ENCODE results near the gene MAML2. TPM values are rescaled to one million over a fixed set of nuclear protein-coding genes. Genes with fewer than 3 reads are reported as not detected.

The MAML2 gene
- total RNA-seq, 3 donors from 2014 or later: 45.6 to 82.8 (median 68.2) TPM

GRCh38 chr11:96314326-96315020 is 28.5 kb downstream of the MAML2 start:
- peaks cover 30 to 72% of the 10 kb centered on the region in 2 donors for H3K4me1 ChIP-seq
- DNase-seq (ENCODE audit: low spot score in 2 of 2): peak in 1 of 2 donors; percentile 42

GRCh38 chr11:96313163-96313562 is 29.8 kb downstream of the MAML2 start:
- Histone ChIP-seq H3K36me3 (no peaks in the 10 kb centered on the region), H3K27ac (peak overlapping the region; percentile 89 to 92), H3K4me3 (no peak overlapping the region), H3K9me3 (no peaks in the 10 kb centered on the region), H3K27me3 (no peaks in the 10 kb centered on the region), H3K4me1 (peaks cover 30 to 62% of the 10 kb centered on the region in 2 donors)
- TF ChIP-seq POLR2AphosphoS5 (IDR thresholded peaks at IDR 0.05) (no peak), POLR2A (IDR thresholded peaks at IDR 0.05) (no peak), CTCF (IDR thresholded peaks at IDR 0.05) (no peak)
- no peak for DNase-seq (ENCODE audit: low spot score in 2 of 2)
- intact Hi-C loops (cut with DNase I; ENCODE audit: low total_unique reads): no loop called here

More at GRCh38 chr11:96314326-96315020, 28.5 kb downstream of the MAML2 start:
- Histone ChIP-seq H3K36me3 (no peaks in the 10 kb centered on the region), H3K9me3 (no peaks in the 10 kb centered on the region), H3K4me3 (peak overlapping the region in 1 of 3 donors; percentile 14), H3K27ac (peak overlapping the region; percentile 89 to 92), H3K27me3 (no peaks in the 10 kb centered on the region)
- no peak for TF ChIP-seq CTCF (IDR thresholded peaks at IDR 0.05)
- no peak for TF ChIP-seq POLR2A (IDR thresholded peaks at IDR 0.05)
- peak in 1 of 3 donors; percentile 21 for TF ChIP-seq POLR2AphosphoS5 (IDR thresholded peaks at IDR 0.05)
- intact Hi-C loops (cut with DNase I; ENCODE audit: low total_unique reads): no loop called here

GRCh38 chr11:96311120-96311568 is 31.9 kb downstream of the MAML2 start:
- no peaks in the 10 kb centered on the region for H3K36me3 ChIP-seq
- intact Hi-C loops (cut with DNase I; ENCODE audit: low total_unique reads): no loop called here
- no peak overlapping the region for H3K4me3 ChIP-seq
- peak overlapping the region; percentile 76 to 92 for H3K27ac ChIP-seq
- DNase-seq (ENCODE audit: low spot score in 2 of 2): no peak
- no peaks in the 10 kb centered on the region for H3K9me3 ChIP-seq
- no peaks in the 10 kb centered on the region for H3K27me3 ChIP-seq
- no peak for TF ChIP-seq POLR2A (IDR thresholded peaks at IDR 0.05)
- TF ChIP-seq POLR2AphosphoS5 (IDR thresholded peaks at IDR 0.05): no peak
- no peak for TF ChIP-seq CTCF (IDR thresholded peaks at IDR 0.05)
- peaks cover 23 to 47% of the 10 kb centered on the region in 2 donors for H3K4me1 ChIP-seq

- intact Hi-C loops (cut with DNase I; ENCODE audit: low total_unique reads): no loop called here
- no peak for DNase-seq (ENCODE audit: low spot score in 2 of 2)
- H3K36me3 ChIP-seq: no peaks in the 10 kb centered on the region
- no peaks in the 10 kb centered on the region for H3K27me3 ChIP-seq
- peaks cover 17 to 39% of the 10 kb centered on the region in 2 donors for H3K4me1 ChIP-seq
- peak overlapping the region; percentile 76 to 92 for H3K27ac ChIP-seq
- H3K4me3 ChIP-seq: no peak overlapping the region
- no peak for TF ChIP-seq CTCF (IDR thresholded peaks at IDR 0.05)
- TF ChIP-seq POLR2A (IDR thresholded peaks at IDR 0.05): no peak
- no peaks in the 10 kb centered on the region for H3K9me3 ChIP-seq
Observed at GRCh38 chr11:96310236-96310635, 32.8 kb downstream of the MAML2 start.

- intact Hi-C loops (cut with DNase I; ENCODE audit: low total_unique reads): no loop called here
- peaks cover 13 to 33% of the 10 kb centered on the region in 2 donors for H3K4me1 ChIP-seq
- no peak for TF ChIP-seq CTCF (IDR thresholded peaks at IDR 0.05)
- peak overlapping the region; percentile 72 to 86 for H3K27ac ChIP-seq
- no peaks in the 10 kb centered on the region for H3K36me3 ChIP-seq
- no peaks in the 10 kb centered on the region for H3K9me3 ChIP-seq
- DNase-seq (ENCODE audit: low spot score in 2 of 2): no peak
- no peaks in the 10 kb centered on the region for H3K27me3 ChIP-seq
- H3K4me3 ChIP-seq: no peak overlapping the region
Observed at GRCh38 chr11:96309643-96310017, 33.4 kb downstream of the MAML2 start.
